Superior temporal gyrus (tissue), 1 donor: Measurements from ENCODE around the gene PCA3.

Experiments used
- DNase-seq: peaks from one replicate; pipeline ENCODE4 v3.0.0-alpha.2; 2016; ENCODE audit errors: extremely low spot score

The PCA3 gene

DNA sequence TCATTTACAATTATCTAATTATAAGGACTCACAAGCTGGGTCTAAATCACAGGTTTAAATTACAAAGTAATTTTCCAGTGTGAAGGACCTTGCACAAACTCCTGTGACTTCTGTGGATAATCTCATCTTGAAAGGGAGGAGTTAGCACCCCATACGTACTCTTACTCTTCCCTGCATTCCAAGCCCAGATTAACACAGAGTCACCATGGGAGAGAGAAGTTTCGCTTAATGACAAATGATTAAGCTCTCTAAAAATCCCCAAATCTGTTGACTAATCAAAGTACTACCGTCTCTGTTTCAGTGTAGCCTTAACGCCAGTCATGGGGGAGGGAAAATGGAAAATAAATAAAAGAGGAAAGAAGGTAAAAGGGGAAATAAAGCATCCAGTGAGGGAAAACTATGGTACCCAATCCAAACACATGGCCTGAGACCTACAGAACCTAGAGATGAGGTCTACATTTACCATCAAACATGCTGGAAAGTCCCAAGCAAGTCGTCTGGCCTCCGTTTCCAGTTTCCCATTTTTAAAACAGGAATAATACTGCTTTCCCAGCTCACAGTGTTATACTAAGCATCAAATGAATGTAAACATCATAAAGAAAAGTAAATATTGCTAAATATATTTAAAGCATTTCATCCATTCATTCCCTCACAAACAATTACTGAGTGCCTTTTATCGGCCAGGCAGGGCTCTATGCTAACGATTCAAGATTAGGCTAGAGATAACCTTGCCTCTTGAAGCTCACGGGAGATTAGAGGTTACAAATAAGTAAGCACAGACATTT lies 63.2 kb downstream of the PCA3 start:
- DNase-seq = no peak

DNA sequence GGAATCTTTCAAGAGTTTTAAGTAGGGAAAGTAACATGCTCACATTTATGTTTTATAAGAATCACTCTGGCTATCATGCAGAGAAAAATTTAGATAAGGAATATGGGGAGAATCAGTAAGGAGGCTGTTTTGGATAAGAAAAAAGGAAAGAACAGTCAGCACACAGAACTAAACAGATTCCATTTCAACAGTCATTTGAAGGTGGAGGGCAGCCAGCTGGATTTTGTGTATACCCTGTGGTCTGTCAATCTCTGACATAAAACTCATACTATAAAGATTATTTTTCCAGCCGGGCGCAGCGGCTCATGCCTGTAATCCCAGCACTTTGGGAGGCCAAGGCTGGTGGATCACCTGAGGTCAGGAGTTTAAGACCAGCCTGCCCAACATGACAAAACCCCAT lies 64.2 kb downstream of the PCA3 start:
- no peak for DNase-seq

DNA sequence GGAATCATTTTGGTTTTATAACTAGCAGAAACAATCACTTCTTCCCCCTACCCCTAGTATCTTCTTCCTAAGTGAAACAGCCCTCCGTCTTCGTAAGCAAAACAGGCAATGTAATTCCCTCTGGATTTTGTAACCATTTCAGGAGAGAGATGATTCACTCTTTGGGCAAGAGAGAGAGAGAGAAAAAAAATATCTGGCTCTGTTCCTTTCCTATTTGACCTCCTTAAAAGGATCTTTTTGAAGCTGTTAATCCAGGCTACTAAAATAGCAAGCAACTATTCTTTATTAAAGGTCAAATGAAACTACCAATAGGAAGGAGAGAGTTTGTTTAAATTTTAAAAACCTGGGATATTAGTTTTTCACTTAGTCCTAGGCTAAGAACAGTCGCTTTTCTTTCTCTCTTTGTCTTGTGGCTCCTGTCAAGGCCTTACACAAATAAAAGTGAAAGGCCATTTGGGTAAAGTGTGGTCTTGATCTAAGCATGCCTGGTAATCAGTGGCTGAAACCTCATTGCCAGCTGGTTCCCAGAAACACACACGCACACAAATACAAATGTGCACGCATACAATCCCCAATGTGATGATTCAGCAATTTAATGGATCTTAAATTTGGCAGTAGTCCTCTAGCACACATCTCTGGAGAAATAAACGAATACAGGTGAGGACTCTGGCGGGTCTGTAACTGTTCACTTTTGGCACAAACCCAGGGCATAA lies 71.5 kb downstream of the PCA3 start:
- DNase-seq = no peak
